Motor neuron (in vitro differentiated cells): ENCODE results near the gene ALOX5. TPM values are rescaled to one million over a fixed set of nuclear protein-coding genes. Genes with fewer than 3 reads are reported as not detected.
"Not testable (repeated sequence)": the region's sequence is repeated elsewhere in the genome, so short reads cannot be mapped to it uniquely, and the experiment has no call there.

Source experiments
- ATAC-seq, 8 experiments: fragments of 200-7000 bp; cut with Tn5 transposase; replicated peaks in 6 of 8; 2 replicates each; pipeline ENCODE4 v1.8.0; 2021; ENCODE audit warnings: mild to moderate bottlenecking in 8 of 8, moderate library complexity in 8 of 8
- H3K27ac ChIP-seq, 2 donors: fragments of 250-450 bp; sonication (Bioruptor Pico); 2 replicates each; pipeline ENCODE4 v1.9.0; 2021; ENCODE audit warnings: antibody characterized with exemption in 2 of 2, mild to moderate bottlenecking in 2 of 2, moderate library complexity in 1 of 2
- H3K4me1 ChIP-seq, 2 donors: fragments of 250-450 bp; sonication (Bioruptor Pico); replicated peaks in 1 of 2; 2 replicates each; pipeline ENCODE4 v1.6.1; 2021; ENCODE audit warnings: antibody characterized with exemption in 2 of 2, mild to moderate bottlenecking in 2 of 2, moderate library complexity in 1 of 2
- H3K4me3 ChIP-seq, 5 donors: fragments of 250-450 bp; sonication (Bioruptor Pico); 2 replicates each; pipeline ENCODE4 v1.9.0; 2021; ENCODE audit warnings: antibody characterized with exemption in 5 of 5, mild to moderate bottlenecking in 5 of 5, moderate library complexity in 4 of 5
- WGBS, 10 experiments: fragments of 450-650 bp; shearing (Covaris generic); methylation state at CpG; one replicate each; pipeline ENCODE4 v1.0.0; 2022; 5-methylcytosine and 5-hydroxymethylcytosine counted together
- in situ Hi-C, 9 experiments: fragments of 400-800 bp; cut with MboI; loops; one replicate each; pipeline ENCODE4 v1.15.0; 2021; ENCODE audit warnings: low sequenced_read_pairs in 9 of 9, low pct_unique_long_range_greater_than_20kb in 2 of 9; ENCODE audit not compliant: unreplicated experiment in 9 of 9
- total RNA-seq, 8 experiments: library from RNA; unstranded; fragments of 300-600 nt; gene quantifications; 2 replicates each; pipeline versions ENCODE4 v1.2.3 to v1.2.4, GENCODE V29; 2022

The ALOX5 gene
- total RNA-seq, 8 experiments from 2014 or later = 0.38 to 3.7 (median 0.79) TPM

GRCh38 chr10:45361983-45362799 is 11.8 kb upstream of the ALOX5 start:
- H3K4me3 ChIP-seq, ATAC-seq, H3K27ac ChIP-seq, H3K4me1 ChIP-seq, in situ Hi-C loops: not testable (repeated sequence)
- 15 to 100% (median 73%) methylated on average over 1 to 6 of the region's 18 CpGs; no CpG with 5 or more reads in 2 of the 10 experiments for WGBS, 10 experiments

- H3K27ac ChIP-seq, H3K4me3 ChIP-seq, H3K4me1 ChIP-seq, in situ Hi-C loops, ATAC-seq: not testable (repeated sequence)
- WGBS, 10 experiments = 0 to 80% (median 60%) methylated on average over 1 to 3 of the region's 3 CpGs; no CpG with 5 or more reads in 3 of the 10 experiments
These were observed 6.4 kb upstream of the ALOX5 start for GRCh38 chr10:45367643-45368042.

GRCh38 chr10:45368181-45368580 is 5.8 kb upstream of the ALOX5 start:
- Histone ChIP-seq H3K27ac (no peak overlapping the region), H3K4me3 (no peak overlapping the region), H3K4me1 (peaks cover 0 to under 1% of the 10 kb centered on the region in 2 donors)
- WGBS, 10 experiments = 10 to 100% (median 80%) methylated on average over 1 to 2 of the region's 2 CpGs; no CpG with 5 or more reads in 1 of the 10 experiments
- in situ Hi-C loops = no loop called here
- no peak for ATAC-seq

GRCh38 chr10:45370202-45370955 is 3.6 kb upstream of the ALOX5 start:
- no peak for ATAC-seq
- 15 to 84% (median 55%) methylated on average over 1 to 6 of the region's 6 CpGs for WGBS, 10 experiments
- no peak overlapping the region for H3K27ac ChIP-seq

GRCh38 chr10:45371560-45371959 is 2.5 kb upstream of the ALOX5 start:
- 16 to 91% (median 46%) methylated on average over 3 to 4 of the region's 4 CpGs; no CpG with 5 or more reads in 2 of the 10 experiments for WGBS, 10 experiments
- in situ Hi-C loops = no loop called here

More at GRCh38 chr10:45370202-45370955, 3.6 kb upstream of the ALOX5 start:
- in situ Hi-C loops = no loop called here
- H3K4me3 ChIP-seq = no peak overlapping the region
- peaks cover 0 to 3% of the 10 kb centered on the region in 2 donors for H3K4me1 ChIP-seq

GRCh38 chr10:45372251-45372951 is 1.6 kb upstream of the ALOX5 start:
- in situ Hi-C loops = no loop called here
- Histone ChIP-seq H3K4me3 (no peak overlapping the region), H3K27ac (no peak overlapping the region), H3K4me1 (peaks cover 0 to 3% of the 10 kb centered on the region in 2 donors)
- 26 to 93% (median 61%) methylated on average over 3 to 9 of the region's 9 CpGs for WGBS, 10 experiments
- no peak for ATAC-seq

More at GRCh38 chr10:45371560-45371959, 2.5 kb upstream of the ALOX5 start:
- Histone ChIP-seq H3K4me3 (no peak overlapping the region), H3K27ac (no peak overlapping the region), H3K4me1 (peaks cover 0 to 3% of the 10 kb centered on the region in 2 donors)
- ATAC-seq = no peak

GRCh38 chr10:45373003-45373575 is 927 bp upstream of the ALOX5 start:
- peak; percentile 26 to 45 (median 41) for ATAC-seq
- Histone ChIP-seq H3K27ac (no peak overlapping the region), H3K4me3 (peak overlapping the region in 4 of 5 donors; percentile 4 to 31 (median 24)), H3K4me1 (peaks cover 0 to 3% of the 10 kb centered on the region in 2 donors)
- WGBS, 10 experiments = 0 to 2% methylated on average over 1 to 13 of the region's 32 CpGs; no CpG with 5 or more reads in 8 of the 10 experiments
- in situ Hi-C loops = no loop called here

GRCh38 chr10:45374350-45375052 is 485 bp downstream of the ALOX5 start:
- 33% methylated on average over 6 of the region's 51 CpGs; no CpG with 5 or more reads in 9 of the 10 experiments for WGBS, 10 experiments
- H3K4me1 ChIP-seq = peaks cover 0 to 3% of the 10 kb centered on the region in 2 donors
- peak in 4 of 8 experiments; percentile 3 to 33 (median 23) for ATAC-seq
- in situ Hi-C loops = no loop called here
- peak overlapping the region; percentile 17 to 31 (median 20) for H3K4me3 ChIP-seq
- no peak overlapping the region for H3K27ac ChIP-seq

- no peak for ATAC-seq
- H3K4me3 ChIP-seq = no peak overlapping the region
- H3K27ac ChIP-seq = no peak overlapping the region
These were observed 1.1 kb downstream of the ALOX5 start for GRCh38 chr10:45375101-45375500.

GRCh38 chr10:45375716-45376231 is 1.8 kb downstream of the ALOX5 start:
- in situ Hi-C loops = no loop called here
- peaks cover 0 to 3% of the 10 kb centered on the region in 2 donors for H3K4me1 ChIP-seq
- ATAC-seq = no peak
- H3K27ac ChIP-seq = no peak overlapping the region
- no peak overlapping the region for H3K4me3 ChIP-seq
- 33 to 89% (median 70%) methylated on average over 1 to 6 of the region's 12 CpGs; no CpG with 5 or more reads in 3 of the 10 experiments for WGBS, 10 experiments

More at GRCh38 chr10:45375101-45375500, 1.1 kb downstream of the ALOX5 start:
- H3K4me1 ChIP-seq = peaks cover 0 to 3% of the 10 kb centered on the region in 2 donors
- 54 to 100% (median 79%) methylated on average over 1 to 8 of the region's 8 CpGs; no CpG with 5 or more reads in 4 of the 10 experiments for WGBS, 10 experiments
- in situ Hi-C loops = no loop called here

- Histone ChIP-seq H3K4me1 (peaks cover 0 to 3% of the 10 kb centered on the region in 2 donors), H3K27ac (no peak overlapping the region), H3K4me3 (no peak overlapping the region)
- WGBS, 10 experiments = 75 to 93% (median 83%) methylated on average over 1 to 2 of the region's 2 CpGs; no CpG with 5 or more reads in 3 of the 10 experiments
- in situ Hi-C loops = no loop called here
- ATAC-seq = no peak
These were observed 2.4 kb downstream of the ALOX5 start for GRCh38 chr10:45376371-45376801.
